ENCODE results near the gene ZRANB2. TPM values are rescaled to one million over a fixed set of nuclear protein-coding genes. Genes with fewer than 3 reads are reported as not detected.

Gene ZRANB2
- total and polyA plus RNA-seq, 2 experiments from 2014 or later, result 29.3 to 76.7 TPM

DNA sequence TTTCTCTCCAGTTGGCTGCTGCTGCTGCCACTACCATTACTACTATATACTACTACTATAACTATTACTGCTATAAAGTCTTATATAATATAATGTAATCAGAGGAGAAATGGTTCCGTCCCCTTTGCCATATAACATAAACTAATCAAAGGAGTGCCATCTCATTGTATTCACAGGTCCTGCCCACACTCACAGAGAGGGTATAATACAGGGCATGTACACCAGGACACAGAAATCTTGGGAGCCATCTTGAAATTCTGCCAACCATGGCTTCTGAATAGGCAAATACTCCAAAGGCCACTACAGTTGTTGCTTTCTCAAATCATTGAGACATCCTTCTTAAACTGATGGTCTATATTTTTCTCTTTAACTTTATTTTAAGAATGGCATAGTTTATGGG lies 6.9 kb upstream of the ZRANB2 start:
- Histone ChIP-seq H3K9ac (no peak overlapping the region), H3K27me3 (replicated peaks; ENCODE audit: insufficient read depth) (no peaks in the 10 kb centered on the region), H3F3A (ENCODE audit: insufficient read depth) (peaks cover 46% of the 10 kb centered on the region), H2AFZ (no peak overlapping the region), H3K27ac (no peak overlapping the region), H3K4me2 (ENCODE audit: unreplicated experiment) (no peak overlapping the region), H3K79me2 (ENCODE audit: insufficient read depth) (no peaks in the 10 kb centered on the region), H3K4me1 (ENCODE audit: insufficient read depth) (peaks cover 37% of the 10 kb centered on the region), H3K36me3 (ENCODE audit: low read depth) (no peaks in the 10 kb centered on the region), H3K4me3 (no peak overlapping the region), H4K20me1 (ENCODE audit: insufficient read depth) (no peaks in the 10 kb centered on the region), H3K9me3 (ENCODE audit: low read depth) (no peaks in the 10 kb centered on the region), H3K9me2 (ENCODE audit: insufficient read depth) (no peaks in the 10 kb centered on the region)
- no peak for TF ChIP-seq EZH2 (IDR thresholded peaks at IDR 0.05; ENCODE audit: insufficient read depth, poor library complexity, severe bottlenecking)
- TF ChIP-seq EZH2phosphoT487 (IDR thresholded peaks at IDR 0.05; ENCODE audit: insufficient read depth, low read depth), result no peak
- 93 to 100% methylated on average over 1 of the region's 1 CpG for WGBS, 2 experiments (ENCODE audit: low coverage in 1 of 2, low lambda C conversion rate in 2 of 2, missing lambda C conversion rate in 2 of 2)
- in situ Hi-C loops (cut with MboI), result no loop called here
- DNase-seq, result no peak

DNA sequence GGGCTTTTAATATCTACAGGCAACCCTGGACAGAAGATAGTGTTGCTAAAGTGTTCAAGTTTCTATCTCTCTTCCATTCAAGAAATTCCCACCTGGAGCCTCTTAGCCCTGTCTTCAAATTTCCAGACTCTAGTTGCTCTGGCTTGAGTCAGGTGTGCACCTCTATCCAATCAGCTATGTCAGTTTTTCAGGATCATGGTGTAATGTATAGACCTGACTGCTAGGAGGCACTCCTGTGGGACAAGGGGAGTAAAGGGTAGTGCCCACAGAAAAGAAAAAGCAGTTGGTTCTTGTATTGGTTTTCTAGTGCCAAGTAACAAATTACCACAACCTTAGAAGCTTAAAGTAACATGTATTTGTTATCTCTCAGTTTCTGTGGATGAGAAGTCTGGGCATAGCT lies 6.2 kb upstream of the ZRANB2 start:
- Histone ChIP-seq H3K4me1 (ENCODE audit: insufficient read depth) (peaks cover 37% of the 10 kb centered on the region), H3K9ac (no peak overlapping the region), H3K79me2 (ENCODE audit: insufficient read depth) (no peaks in the 10 kb centered on the region), H2AFZ (no peak overlapping the region), H3K36me3 (ENCODE audit: low read depth) (no peaks in the 10 kb centered on the region), H4K20me1 (ENCODE audit: insufficient read depth) (no peaks in the 10 kb centered on the region), H3K4me2 (ENCODE audit: unreplicated experiment) (no peak overlapping the region), H3K9me3 (ENCODE audit: low read depth) (no peaks in the 10 kb centered on the region), H3F3A (ENCODE audit: insufficient read depth) (peaks cover 46% of the 10 kb centered on the region), H3K27me3 (replicated peaks; ENCODE audit: insufficient read depth) (no peaks in the 10 kb centered on the region), H3K9me2 (ENCODE audit: insufficient read depth) (no peaks in the 10 kb centered on the region), H3K4me3 (no peak overlapping the region), H3K27ac (no peak overlapping the region)
- in situ Hi-C loops (cut with MboI), result no loop called here
- no peak for TF ChIP-seq EZH2 (IDR thresholded peaks at IDR 0.05; ENCODE audit: insufficient read depth, poor library complexity, severe bottlenecking)
- no peak for TF ChIP-seq EZH2phosphoT487 (IDR thresholded peaks at IDR 0.05; ENCODE audit: insufficient read depth, low read depth)
- DNase-seq, result no peak

DNA sequence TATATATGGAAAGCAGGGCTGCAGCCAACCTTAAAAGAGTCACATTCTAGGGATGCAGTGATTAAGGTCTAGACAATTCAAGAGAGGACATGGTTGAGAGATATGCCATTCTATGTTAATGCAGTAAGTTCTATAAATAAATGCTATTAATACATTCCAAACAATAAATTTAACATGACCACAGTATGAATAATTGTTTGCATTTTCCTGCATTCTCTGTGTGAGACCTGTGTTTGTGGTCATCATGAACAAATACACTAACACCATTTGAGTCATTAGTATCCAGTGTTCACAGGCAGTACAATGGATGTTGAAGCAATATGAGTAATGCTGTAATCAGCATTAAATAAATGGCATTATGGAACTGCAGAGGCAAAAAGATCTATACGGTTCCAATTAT lies 5.5 kb upstream of the ZRANB2 start:
- Histone ChIP-seq H3K4me2 (ENCODE audit: unreplicated experiment) (no peak overlapping the region), H3K9me3 (ENCODE audit: low read depth) (no peaks in the 10 kb centered on the region), H3K4me3 (no peak overlapping the region), H3K9ac (no peak overlapping the region), H2AFZ (no peak overlapping the region), H3K9me2 (ENCODE audit: insufficient read depth) (no peaks in the 10 kb centered on the region), H3K79me2 (ENCODE audit: insufficient read depth) (no peaks in the 10 kb centered on the region), H3K27ac (no peak overlapping the region), H3K27me3 (replicated peaks; ENCODE audit: insufficient read depth) (no peaks in the 10 kb centered on the region), H4K20me1 (ENCODE audit: insufficient read depth) (no peaks in the 10 kb centered on the region), H3K36me3 (ENCODE audit: low read depth) (no peaks in the 10 kb centered on the region), H3K4me1 (ENCODE audit: insufficient read depth) (peaks cover 40% of the 10 kb centered on the region), H3F3A (ENCODE audit: insufficient read depth) (peaks cover 46% of the 10 kb centered on the region)
- 3 to 7% methylated on average over 1 of the region's 1 CpG for WGBS, 2 experiments (ENCODE audit: low coverage in 1 of 2, low lambda C conversion rate in 2 of 2, missing lambda C conversion rate in 2 of 2)
- no peak for TF ChIP-seq EZH2 (IDR thresholded peaks at IDR 0.05; ENCODE audit: insufficient read depth, poor library complexity, severe bottlenecking)
- peak; percentile 97 for TF ChIP-seq EZH2phosphoT487 (IDR thresholded peaks at IDR 0.05; ENCODE audit: insufficient read depth, low read depth)
- peak; percentile 83 for DNase-seq
- in situ Hi-C loops (cut with MboI), result no loop called here

DNA sequence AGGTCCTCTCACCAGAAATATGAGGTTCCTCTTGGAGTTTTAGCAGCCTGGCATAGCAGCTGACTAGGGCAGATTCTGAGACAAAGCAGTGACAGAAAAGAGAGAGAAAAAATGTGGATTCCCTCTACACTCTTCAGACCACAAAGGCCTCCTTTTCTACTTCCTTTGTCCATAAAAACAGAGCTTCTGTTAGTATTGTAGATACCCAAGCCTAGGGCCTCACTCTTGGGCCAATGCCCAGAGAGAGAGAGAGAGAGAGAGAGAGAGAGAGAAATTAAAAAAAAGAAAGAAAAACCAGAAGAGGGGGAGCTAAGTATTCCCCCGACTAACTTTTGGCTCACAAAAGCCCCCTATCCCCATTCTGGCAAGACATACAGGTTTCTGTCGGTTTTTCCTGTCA lies 2.4 kb upstream of the ZRANB2 start:
- Histone ChIP-seq H3K4me3 (no peak overlapping the region), H2AFZ (no peak overlapping the region), H3K79me2 (ENCODE audit: insufficient read depth) (peaks cover 30% of the 10 kb centered on the region), H3F3A (ENCODE audit: insufficient read depth) (peaks cover 17% of the 10 kb centered on the region; the same call in 1 of the 2 replicates), H3K9me3 (ENCODE audit: low read depth) (no peaks in the 10 kb centered on the region), H4K20me1 (ENCODE audit: insufficient read depth) (peaks cover 14% of the 10 kb centered on the region; the same call in 1 of the 2 replicates), H3K36me3 (ENCODE audit: low read depth) (peaks cover 6% of the 10 kb centered on the region; the same call in 1 of the 2 replicates), H3K27ac (no peak overlapping the region), H3K27me3 (replicated peaks; ENCODE audit: insufficient read depth) (no peaks in the 10 kb centered on the region), H3K9ac (no peak overlapping the region), H3K4me2 (ENCODE audit: unreplicated experiment) (no peak overlapping the region), H3K9me2 (ENCODE audit: insufficient read depth) (no peaks in the 10 kb centered on the region), H3K4me1 (ENCODE audit: insufficient read depth) (peaks cover 32% of the 10 kb centered on the region)
- no peak for DNase-seq
- WGBS, 2 experiments (ENCODE audit: low coverage in 1 of 2, low lambda C conversion rate in 2 of 2, missing lambda C conversion rate in 2 of 2), result 93 to 98% methylated on average over 2 of the region's 2 CpGs
- in situ Hi-C loops (cut with MboI), result no loop called here
- TF ChIP-seq EZH2phosphoT487 (IDR thresholded peaks at IDR 0.05; ENCODE audit: insufficient read depth, low read depth) (no peak), EZH2 (IDR thresholded peaks at IDR 0.05; ENCODE audit: insufficient read depth, poor library complexity, severe bottlenecking) (no peak)

DNA sequence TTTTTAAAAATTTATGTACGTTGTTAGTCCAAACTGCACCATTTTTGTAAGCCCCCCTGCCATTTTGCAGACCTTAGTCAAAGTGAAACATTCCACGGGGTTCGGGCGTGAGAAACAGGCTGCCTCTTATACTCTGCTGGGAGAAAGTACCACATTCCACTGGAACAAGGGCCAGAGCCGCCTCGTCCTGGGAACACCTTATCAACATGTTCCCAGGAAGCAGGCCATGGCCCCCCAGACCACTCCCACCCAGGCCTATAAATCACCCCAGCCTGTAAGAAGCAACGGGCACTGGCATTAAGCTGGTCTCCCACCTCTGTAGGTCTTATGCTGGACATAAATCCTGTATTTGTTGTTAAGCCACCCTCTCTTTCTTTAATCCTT lies 854 bp upstream of the ZRANB2 start:
- in situ Hi-C loops (cut with MboI), result no loop called here
- DNase-seq, result no peak
- Histone ChIP-seq H2AFZ (peak overlapping the region; percentile 88), H3K9me2 (ENCODE audit: insufficient read depth) (no peaks in the 10 kb centered on the region), H3K4me3 (peak overlapping the region; percentile 100), H3K9me3 (ENCODE audit: low read depth) (no peaks in the 10 kb centered on the region), H3K4me2 (ENCODE audit: unreplicated experiment) (peak overlapping the region; percentile 99), H3K36me3 (ENCODE audit: low read depth) (peaks cover 22% of the 10 kb centered on the region), H3K9ac (peak overlapping the region; percentile 97), H3K27ac (peak overlapping the region; percentile 91; the same call in 1 of the 2 replicates), H3K27me3 (replicated peaks; ENCODE audit: insufficient read depth) (no peaks in the 10 kb centered on the region), H3K4me1 (ENCODE audit: insufficient read depth) (peaks cover 29% of the 10 kb centered on the region), H3F3A (ENCODE audit: insufficient read depth) (peaks cover 9% of the 10 kb centered on the region; the same call in 1 of the 2 replicates), H3K79me2 (ENCODE audit: insufficient read depth) (peaks cover 46% of the 10 kb centered on the region), H4K20me1 (ENCODE audit: insufficient read depth) (peaks cover 14% of the 10 kb centered on the region; the same call in 1 of the 2 replicates)
- 56 to 68% methylated on average over 7 of the region's 7 CpGs for WGBS, 2 experiments (ENCODE audit: low coverage in 1 of 2, low lambda C conversion rate in 2 of 2, missing lambda C conversion rate in 2 of 2)
- no peak for TF ChIP-seq EZH2phosphoT487 (IDR thresholded peaks at IDR 0.05; ENCODE audit: insufficient read depth, low read depth)
- no peak for TF ChIP-seq EZH2 (IDR thresholded peaks at IDR 0.05; ENCODE audit: insufficient read depth, poor library complexity, severe bottlenecking)
